Measurements from ENCODE around the gene PHB1.
"Not testable (repeated sequence)": the region's sequence is repeated elsewhere in the genome, so short reads cannot be mapped to it uniquely, and the experiment has no call there.

Gene PHB1

DNA sequence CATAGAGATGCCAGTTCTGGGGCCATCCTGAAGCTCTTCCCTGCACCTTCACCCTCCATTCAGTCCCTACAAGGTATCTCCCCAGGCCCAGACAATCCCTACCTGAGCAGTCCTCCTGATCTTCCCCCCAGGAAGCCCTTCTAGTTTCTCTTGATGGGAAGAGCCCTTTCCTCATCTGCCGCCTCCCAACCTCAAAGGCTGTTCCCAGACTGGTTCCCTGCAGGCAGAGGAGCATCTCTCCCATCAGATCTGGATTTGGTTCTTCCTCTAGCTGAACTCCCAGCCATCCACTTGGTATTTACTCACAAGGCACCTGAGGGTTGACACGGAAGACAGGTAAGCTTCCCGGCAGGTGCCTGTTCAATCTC lies 24.6 kb upstream of the PHB1 start:
- DNase-seq, result no peak

DNA sequence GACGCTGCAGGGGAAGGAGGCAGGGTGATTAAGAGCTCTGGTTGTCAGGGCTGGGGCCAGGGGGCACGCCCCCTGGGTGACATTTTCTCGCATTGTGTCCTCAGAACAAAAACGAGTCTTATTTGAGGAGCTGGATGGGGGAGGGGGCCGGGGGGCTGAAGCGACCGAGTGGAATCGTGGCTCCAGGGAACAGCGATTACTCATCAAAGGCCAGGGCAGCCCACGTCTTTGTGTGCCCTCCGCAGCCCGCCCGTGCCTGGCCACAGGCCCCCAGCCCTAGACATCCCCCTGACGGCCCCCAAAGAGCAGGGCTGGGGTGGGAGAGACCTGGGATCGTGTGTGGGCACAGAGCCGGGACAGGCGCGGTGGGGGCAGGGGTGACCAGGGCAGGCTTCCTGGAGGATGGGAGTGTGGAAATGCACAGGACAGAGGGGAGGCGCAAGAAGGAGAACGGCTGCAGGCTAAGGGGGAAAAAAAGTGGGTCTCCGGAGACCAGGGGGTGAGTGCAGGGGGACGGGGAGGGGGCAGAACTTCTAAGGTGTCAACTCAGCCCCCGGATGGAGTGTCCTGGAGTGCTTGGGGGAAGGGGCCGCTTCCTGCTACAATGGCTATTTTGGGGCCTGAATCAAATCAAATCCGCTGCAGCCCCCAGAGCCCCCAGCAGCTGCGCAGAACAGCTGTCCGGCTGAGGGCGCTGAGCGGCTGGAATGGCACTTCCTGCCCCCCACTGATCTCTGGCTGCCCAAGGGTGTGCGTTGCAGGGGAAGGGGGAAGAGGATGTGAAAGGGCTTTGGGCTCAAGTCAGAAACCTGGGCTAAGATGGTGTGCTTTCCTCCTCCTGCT lies 24.0 kb upstream of the PHB1 start:
- no peak for DNase-seq

DNA sequence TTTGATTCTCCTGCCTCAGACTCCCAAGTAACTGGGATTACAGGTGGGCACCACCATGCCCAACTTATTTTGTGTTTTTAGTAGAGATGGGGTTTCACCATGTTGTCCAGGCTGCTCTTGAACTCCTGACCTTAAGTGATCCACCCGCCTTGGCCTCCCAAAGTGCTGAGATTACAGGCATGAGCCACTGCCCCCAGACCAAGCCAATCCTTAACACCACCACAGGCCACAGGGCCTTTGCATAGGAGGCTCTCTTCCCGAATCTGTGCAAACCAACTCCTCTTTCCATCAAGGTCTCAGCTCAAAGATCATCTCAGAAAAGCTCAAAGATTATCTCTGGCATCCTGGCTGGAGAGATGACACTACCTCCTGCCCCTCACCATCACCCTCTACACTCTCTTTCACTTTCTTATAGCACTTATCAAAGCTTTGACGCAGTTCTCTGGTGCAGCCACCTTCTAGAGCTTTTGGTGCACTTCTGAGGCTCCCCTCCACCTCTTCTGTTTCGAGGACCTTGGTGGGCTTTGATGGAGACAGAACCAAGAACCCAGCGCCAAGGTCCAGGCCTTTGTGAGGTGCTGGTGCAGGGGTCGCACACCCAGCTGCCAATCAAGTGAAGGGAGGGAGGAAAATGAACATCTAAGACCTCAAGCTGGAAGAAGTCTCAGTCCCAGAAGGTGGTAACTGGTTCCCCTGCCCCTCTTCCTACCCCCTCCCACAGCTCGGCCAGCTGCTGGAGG lies 23.2 kb upstream of the PHB1 start:
- DNase-seq, result no peak

DNA sequence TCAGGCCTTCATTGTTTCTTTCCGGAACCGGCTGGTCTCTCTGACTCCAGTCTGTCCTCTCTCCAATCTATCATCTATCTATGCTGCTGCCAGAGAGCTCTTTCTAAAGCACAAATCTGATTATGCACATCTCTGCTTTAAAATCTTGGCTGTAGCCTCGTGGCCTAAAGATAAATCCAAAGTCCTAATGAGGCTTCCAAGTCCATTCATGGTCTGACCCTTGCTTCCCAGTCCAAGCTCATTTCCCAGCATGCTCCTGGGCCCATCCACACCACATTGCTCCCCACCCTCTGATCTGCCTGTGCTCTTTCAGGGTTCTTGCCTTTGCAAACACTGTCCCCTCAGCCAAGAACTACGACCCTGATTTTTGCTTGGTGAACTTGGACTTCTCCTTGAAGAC lies 21.5 kb upstream of the PHB1 start:
- DNase-seq, result no peak

DNA sequence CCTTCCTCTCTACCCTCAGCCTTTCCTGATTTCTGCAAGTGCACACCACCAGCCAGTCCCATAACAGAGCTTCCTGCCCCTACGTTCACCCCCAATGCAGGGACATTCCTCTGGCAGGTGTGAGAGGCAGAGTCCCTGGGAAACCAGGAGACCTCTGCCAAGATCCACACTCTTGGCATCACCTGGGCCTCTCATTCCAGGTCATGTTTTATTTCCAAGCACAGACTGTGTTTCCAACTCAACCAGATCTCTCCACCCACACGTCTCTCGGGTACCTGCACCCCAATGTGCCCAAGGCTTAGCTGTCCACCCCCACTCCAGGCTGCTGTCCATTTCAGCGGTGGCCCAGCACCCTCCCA lies 21.0 kb upstream of the PHB1 start:
- no peak for DNase-seq

DNA sequence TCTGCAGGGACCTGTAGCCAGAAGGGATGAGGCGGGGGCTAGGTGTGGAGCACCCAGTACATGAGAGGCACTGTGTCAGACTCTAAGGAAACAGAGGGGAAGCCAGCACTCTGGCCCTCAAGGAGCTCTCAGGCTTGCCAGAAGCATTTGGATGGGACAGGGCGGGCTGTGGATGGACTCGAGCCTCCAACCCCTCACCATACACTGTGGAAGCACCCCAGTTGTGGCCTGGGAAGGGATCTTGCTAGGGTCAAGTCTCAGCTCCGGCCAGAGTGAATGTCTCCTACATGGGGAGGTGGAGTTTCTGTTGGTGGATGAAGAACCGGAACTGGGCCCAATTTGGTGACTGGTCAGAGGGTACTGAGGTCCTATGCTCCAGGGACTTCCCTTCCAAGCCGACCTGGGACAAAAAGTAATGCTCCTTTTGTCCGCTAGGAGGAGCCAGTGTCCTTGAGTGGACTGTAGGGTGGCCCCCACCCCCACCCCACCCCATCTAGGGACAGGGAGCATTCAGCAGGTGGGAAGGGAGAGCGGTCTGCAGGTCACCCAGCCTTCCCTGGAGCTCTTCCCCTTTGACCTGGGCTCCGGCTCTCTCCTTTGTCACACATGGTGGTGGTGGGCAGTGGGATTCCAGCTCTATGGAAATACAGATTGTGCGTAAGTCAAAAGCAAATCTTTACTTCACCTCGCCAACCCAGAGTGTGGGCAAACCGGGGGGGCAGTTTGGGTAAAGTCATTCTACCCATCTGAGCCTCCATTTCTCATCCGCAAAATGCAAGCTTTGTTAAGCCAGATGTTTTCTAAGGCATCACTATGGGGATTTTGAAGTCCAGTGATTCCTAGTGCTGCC lies 20.4 kb upstream of the PHB1 start:
- no peak for DNase-seq

DNA sequence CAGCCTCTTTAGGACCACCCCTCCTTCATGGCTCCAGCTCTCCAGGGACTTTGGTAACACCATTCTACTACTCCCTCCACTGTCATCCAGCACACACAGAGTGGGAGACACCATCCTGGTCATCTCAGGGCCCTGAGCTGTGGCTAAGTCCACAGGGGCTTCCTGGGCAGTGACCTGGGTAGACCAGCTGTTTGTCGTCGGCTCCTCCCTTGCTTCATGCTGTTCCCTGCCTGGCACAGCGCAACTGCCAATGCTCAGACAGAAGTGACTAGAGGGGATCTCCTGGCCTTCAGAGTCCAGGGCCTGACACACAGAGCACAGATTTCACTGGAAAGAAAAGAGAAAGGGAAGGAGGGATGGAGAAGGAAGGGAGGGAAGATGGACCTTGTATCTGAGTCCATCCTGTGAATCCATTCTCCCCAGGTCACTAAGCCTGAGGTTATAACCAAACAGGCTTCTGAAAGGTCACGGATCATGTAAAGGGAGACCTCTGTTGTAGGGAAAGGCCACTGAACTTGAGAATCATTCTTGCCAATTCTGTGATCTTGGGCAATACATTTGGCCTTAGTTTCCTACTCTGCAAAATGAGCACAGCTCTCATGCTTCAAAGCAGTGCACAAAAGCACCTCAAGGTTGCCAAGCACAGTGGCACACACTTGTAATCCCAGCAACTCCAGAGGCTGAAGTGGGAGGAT lies 18.5 kb upstream of the PHB1 start:
- DNase-seq, result no peak

DNA sequence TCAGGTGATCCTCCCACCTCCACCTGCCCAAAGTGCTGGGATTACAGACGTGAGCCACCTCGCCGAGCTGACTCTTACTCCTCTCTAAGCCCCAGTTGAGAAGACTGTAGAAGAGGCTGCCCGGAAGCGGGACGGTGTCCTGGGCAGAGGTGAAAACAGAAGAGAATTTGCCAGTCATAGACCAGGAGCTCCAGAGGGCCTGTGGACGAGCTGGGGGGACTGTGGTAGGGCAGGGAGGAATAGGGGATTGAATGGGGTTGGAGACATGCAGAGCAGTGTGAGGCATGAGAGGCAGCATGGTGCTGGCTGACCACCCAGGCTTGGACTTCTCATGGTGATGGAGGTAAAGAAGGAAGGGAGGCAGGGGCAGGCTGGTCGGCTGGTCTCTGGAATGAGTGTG lies 17.1 kb upstream of the PHB1 start:
- no peak for DNase-seq

DNA sequence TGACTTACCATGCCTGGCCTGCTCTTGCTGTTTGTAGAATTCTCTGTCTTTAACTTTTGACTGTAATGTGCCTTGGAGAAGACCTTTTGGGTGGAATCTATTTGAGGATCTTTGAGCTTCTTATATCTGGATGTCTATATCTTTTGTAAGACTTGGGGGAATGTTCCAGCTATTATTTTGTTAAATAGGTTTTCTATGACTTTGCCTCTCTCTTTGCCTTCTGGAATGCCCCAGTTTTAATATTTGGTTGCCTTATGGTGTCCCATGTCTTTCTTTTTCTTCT lies 10.3 kb upstream of the PHB1 start:
- no peak for DNase-seq

DNA sequence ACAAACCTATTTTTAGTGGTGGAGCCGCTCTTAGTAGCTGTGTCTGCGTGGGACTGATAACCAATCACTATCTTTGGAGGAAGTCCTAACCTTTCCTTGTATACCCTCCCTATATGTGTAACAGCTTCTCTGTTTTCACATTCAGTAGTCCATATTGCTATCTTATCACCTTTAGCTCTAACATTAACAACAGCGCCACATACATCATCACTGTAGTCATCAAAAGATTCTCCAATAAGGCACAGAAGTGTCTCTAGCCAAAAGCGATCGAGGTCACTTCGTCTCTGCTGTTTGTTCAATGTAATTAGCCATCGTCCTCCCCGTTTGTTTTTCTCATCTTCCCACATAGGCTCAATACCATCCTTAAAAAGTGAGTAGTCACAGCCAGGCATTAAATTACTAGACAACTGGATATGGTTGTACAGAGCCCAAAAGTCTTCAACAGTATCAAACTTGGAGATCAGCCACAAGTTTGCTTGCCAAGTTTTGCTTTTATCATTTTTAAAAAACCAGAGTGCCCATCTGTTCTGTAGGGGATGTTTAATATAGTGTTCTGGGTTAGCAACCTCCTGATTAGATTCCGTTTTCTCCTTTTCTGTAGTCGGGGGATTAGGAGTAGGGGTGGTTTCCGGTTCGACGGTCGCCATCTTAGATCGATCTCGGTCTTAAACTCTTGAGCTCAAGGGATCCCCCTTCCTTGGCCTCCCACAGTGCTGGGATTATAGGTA lies 9.8 kb upstream of the PHB1 start:
- DNase-seq, result not testable (repeated sequence)

DNA sequence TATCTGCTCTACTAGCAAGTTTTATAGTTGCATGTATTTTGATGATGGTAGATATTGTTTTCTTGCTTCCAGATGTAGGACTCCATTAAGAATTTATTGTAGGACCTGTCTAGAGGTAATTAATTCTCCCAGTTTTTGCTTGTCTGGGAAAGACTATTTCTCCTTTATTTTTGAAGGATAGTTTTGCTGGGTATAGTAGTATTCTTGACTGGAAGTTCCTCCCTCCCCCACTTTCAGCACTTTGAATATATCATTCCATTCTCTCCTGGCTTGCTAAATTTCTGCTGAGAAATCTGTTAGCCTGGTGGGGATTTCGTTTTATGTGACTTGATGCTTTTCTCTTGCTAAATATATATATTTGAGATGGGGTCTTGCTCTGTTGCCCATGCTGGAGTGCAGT lies 8.0 kb upstream of the PHB1 start:
- DNase-seq, result no peak

DNA sequence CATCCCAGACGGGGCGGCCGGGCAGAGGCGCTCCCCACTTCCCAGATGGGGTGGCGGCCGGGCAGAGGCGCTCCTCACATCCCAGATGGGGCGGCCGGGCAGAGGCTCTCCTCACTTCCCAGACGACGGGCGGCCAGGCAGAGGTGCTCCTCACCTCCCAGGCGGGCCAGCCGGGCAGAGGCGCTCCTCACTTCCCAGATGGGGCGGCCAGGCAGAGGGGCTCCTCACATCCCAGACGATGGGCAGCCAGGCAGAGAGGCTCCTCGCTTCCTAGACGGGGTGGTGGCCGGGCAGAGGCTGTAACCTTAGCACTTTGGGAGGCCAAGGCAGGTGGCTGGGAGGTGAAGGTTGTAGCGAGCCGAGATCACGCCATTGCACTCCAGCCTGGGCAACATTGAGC lies 5.1 kb upstream of the PHB1 start:
- DNase-seq, result not testable (repeated sequence)

DNA sequence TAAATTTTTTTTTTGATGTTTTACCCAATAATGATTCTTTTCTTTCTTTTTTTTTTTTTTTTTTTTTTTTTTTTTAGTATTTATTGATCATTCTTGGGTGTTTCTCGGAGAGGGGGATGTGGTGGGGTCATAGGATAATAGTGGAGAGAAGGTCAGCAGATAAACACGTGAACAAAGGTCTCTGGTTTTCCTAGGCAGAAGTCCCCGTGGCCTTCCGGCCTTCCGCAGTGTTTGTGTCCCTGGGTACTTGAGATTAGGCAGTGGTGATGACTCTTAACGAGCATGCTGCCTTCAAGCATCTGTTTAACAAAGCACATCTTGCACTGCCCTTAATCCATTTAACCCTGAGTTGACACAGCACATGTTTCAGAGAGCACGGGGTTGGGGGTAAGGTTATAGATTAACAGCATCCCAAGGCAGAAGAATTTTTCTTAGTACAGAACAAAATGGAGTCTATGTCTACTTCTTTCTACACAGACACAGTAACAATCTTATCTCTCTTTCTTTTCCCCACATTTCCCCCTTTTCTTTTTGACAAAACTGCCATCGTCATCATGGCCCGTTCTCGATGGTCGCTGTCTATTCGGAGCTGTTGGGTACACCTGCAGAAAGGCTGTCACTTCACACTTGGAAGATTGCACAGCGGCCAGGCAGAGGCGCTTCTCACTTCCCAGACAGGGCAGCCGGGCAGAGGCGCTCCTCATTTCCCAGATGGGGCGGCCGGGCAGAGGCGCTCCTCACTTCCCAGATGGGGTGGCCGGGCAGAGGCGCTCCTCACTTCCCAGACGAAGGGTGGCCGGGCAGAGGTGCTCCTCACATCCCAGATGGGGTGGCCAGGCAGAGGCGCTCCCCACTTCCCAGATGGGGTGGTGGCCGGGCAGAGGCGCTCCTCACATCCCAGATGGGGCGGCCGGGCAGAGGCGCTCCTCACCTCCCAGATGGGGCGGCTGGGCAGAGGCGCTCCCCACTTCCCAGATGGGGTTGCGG lies 4.4 kb upstream of the PHB1 start:
- not testable (repeated sequence) for DNase-seq

DNA sequence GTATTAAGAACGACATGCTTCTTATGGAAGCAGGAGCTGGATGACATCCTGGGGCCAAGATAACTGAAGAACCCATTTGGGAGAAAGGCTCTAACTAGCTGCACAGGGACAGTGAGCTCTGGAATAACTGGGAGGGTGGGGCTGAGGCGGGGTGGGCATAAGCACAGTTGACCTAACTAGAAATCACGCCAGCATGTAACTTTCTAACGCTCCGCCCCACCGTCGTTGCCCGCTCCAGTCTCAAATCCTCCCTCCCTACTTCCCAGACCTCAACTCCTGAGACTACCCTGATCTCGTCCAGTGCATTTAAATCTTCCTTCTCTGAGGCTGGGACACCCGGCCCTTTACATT lies 436 bp downstream of the PHB1 start:
- DNase-seq, result no peak

DNA sequence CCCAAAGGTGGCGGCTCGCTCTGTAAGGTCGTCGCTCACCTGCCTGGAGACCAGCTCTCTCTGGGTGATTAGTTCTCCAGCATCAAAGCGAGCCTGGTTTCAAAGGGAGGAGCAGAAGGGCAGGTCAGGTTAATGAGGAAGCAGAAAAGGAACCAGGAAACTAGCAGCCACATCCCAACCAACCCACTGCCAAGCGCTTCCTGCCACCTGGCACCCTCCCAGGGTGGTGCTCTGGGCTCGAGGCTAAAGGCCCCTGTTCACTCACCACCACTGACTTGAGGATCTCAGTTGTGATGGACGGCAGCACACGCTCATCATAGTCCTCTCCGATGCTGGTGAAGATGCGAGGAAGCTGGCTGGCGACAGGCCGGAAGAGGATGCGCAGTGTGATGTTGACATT lies 5.6 kb downstream of the PHB1 start:
- DNase-seq, result no peak

DNA sequence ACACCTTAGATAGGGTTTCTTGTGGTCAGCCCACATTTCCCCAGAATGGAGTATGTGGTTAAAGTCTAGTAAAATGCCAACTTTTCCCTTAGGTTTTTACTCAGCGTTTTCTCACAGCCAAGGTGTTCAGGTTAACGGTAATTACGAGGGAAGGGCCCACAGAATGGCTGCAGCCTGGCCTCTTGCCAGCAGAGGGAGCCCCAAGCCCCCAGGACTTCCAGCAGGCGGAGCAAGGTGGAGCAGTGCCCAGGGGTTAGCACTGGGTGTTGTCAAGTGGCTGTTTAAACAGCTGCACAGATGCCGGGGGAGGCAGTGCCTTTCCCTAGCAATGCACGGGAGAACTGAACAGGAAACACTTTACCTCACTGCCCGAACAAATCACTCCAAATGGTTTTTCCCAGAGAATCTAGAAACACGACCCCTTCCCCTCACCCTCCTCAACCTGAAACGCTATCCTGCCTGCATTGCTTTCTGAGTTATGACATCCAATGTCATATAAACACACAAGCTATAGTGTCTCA lies 6.6 kb downstream of the PHB1 start:
- peak; percentile 47 for DNase-seq

DNA sequence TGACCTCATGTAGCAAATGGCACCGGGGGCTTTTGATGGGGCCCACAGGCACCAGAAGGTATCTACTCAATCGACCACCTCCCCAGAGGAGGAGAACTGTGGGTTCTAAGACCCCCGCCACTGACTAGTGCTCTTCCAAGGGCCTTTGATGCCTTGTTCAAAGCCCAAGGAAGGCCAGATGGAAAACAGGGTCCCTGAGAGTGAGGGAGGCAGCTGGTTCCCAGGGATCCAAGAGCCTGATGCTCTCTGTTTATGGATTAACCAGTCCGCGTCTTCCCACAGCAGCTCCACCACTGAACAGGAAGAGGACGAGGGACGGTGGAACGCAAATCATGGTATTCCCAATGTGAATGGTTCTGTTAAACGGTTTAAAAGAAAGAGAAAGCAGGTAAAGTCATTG lies 7.6 kb downstream of the PHB1 start:
- DNase-seq, result no peak

DNA sequence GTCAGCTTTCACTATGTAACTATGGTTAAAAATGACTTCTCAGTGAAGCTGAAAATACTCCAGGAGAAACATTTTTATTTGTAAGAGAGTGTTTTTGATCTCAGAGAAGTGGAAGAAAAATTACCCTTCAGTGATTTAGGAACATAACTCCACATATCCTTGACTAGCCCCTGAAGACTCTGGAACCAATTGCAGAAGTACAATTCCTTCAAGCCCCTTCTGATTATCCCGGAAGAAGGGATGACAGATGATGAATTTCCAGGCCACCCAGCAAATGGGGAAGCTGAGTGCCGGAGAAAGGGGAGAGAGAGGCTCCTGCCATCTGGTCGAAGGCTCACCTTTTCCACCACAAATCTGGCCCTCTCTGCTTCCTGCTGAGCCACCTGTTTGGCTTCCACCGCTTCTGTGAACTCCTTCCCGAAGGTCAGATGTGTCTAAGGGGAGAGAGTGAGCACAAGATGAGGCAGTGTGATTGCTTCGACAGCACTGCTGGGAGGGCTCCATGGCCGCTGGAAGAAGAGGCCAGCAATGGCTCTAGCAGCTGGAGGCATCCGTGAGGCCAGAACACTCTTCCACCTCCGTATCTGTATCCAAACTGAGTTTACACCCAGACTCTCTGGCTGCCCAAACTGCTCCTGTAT lies 8.1 kb downstream of the PHB1 start:
- DNase-seq, result no peak

DNA sequence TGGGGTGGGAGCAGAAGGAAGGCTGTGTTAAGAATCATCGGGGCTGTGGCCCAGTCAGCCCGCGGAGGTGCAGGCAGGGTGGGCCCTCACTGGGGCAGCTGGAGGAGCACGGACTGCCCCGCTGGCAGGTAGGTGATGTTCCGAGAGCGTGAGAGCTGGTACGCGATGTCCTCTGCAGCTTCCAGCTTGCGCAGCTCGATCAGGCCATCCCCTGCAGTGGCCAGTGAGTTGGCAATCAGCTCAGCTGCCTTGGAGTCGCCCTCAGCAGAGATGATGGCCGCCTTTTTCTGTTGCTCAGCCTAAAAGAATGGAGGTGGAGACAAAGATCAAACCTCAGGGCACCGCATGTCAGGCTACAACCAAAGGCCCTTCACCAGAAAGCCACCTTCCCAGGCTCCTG lies 9.8 kb downstream of the PHB1 start:
- no peak for DNase-seq

DNA sequence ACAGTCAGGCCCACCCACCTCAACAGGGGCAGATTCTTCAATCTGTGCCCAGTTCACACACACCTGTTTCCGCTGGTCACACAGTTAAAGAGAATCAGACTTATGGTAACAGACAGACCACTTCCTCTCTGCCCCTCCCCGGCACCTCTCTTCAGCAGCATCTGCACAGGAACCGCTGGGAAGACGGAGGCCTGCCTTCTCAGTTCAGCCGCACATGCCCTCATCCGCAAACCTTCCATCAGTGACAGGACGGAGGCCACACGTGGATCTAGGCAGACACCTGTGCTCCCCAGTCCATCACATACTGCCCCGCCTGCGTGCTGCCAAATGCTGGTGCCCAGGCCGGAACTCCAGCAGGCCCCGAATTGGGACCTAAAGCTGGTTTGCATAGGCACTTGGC lies 10.3 kb downstream of the PHB1 start:
- no peak for DNase-seq

Data from NCI-H1436 treated with DMSO at 0.1 percent for 48 hours (cell line).